HCT116 (cell line): Measurements from ENCODE around the gene ZBTB7B. TPM values are rescaled to one million over a fixed set of nuclear protein-coding genes. Genes with fewer than 3 reads are reported as not detected.

Experiments
- ATAC-seq: fragments of 200-7000 bp; cut with Tn5 transposase; 2 replicates; pipeline ENCODE4 v1.9.1; 2020; ENCODE audit warnings: mild to moderate bottlenecking, moderate library complexity
- BruUV-seq: library from RNA; stranded (reverse); fragments of 400-500 nt; replicated peaks from 2 replicates; lab custom pipeline; 2021; lab: Mats Ljungman, UMichigan
- CTCF ChIA-PET: fragments of 300-600 bp; sonication (Branson Sonifier 250); formaldehyde crosslinking; loops from one replicate; lab custom pipeline; 2021; ENCODE audit warnings: antibody characterized with exemption; lab: Charles Lee
- POLR2A ChIA-PET: fragments of 300-600, 350-600 bp; sonication (Branson Sonifier 250); formaldehyde crosslinking; loops from one replicate; lab custom pipeline; 2021; ENCODE audit warnings: antibody characterized with exemption; lab: Charles Lee
- RAD21 ChIA-PET, 2 experiments: fragments of 300-600 bp; sonication (Branson Sonifier 250); formaldehyde crosslinking; loops; one replicate each; lab custom pipeline; 2023; ENCODE audit warnings: low total read pairs in 2 of 2; ENCODE audit not compliant: uncharacterized antibody in 2 of 2, unreplicated experiment in 2 of 2, low non-redundant PET in 1 of 2; lab: Charles Lee
- DNase-seq: peaks from one replicate; pipeline ENCODE4 v3.0.0-alpha.2; 2010; ENCODE audit warnings: low read depth, low spot score
- H2AFZ ChIP-seq: fragments of 200-600 bp; shearing (Covaris generic), sonication (generic); 2 replicates; pipeline ENCODE4 v1.6.1; 2017; ENCODE audit warnings: low read depth, mixed run types, mixed read lengths, antibody characterized with exemption, low read length; ENCODE audit not compliant: poor library complexity, severe bottlenecking
- H3K27ac ChIP-seq: 2 replicates; pipeline ENCODE4 v1.5.1; 2012; ENCODE audit warnings: low read depth, low read length
- H3K27me3 ChIP-seq: fragments of 200-600 bp; sonication (generic); 2 replicates; pipeline ENCODE4 v1.6.1; 2016; ENCODE audit warnings: mixed run types, low read length, mixed read lengths; ENCODE audit not compliant: insufficient read depth
- H3K36me3 ChIP-seq, 2 experiments: fragments of 200-500 bp in 1 of 2; fragments of 200-600 bp in 1 of 2; sonication (Bioruptor generic) in 1 of 2; sonication (generic) in 1 of 2; 2 replicates each; pipeline versions ENCODE4 v1.5.1 to v1.6.1; 2014 to 2016; ENCODE audit warnings: low read length in 2 of 2, inconsistent platforms in 1 of 2, mixed read lengths in 1 of 2, mixed run types in 1 of 2; ENCODE audit not compliant: insufficient read depth in 2 of 2, control insufficient read depth in 1 of 2
- H3K4me1 ChIP-seq, 2 experiments: fragments of 200-600 bp in 1 of 2; sonication (generic) in 1 of 2; 2 replicates each; pipeline versions ENCODE4 v1.5.1 to v1.6.1; 2012 to 2017; ENCODE audit warnings: low read length in 2 of 2, inconsistent platforms in 1 of 2, mild to moderate bottlenecking in 1 of 2, mixed read lengths in 1 of 2, mixed run types in 1 of 2, moderate library complexity in 1 of 2; ENCODE audit not compliant: insufficient read depth in 2 of 2, control insufficient read depth in 1 of 2
- H3K4me2 ChIP-seq: fragments of 200-600 bp; sonication (generic); 2 replicates; pipeline ENCODE4 v1.6.1; 2017; ENCODE audit warnings: mixed run types, low read length, mixed read lengths
- H3K4me3 ChIP-seq, 2 experiments: fragments of 200-600 bp in 1 of 2; sonication (generic) in 1 of 2; replicated peaks in 1 of 2; 2 replicates each; pipeline ENCODE4 v1.5.1; 2011 to 2016; ENCODE audit warnings: low read length in 2 of 2, control low read depth in 1 of 2, low read depth in 1 of 2, mild to moderate bottlenecking in 1 of 2, mixed read lengths in 1 of 2, mixed run types in 1 of 2
- H3K79me2 ChIP-seq: fragments of 200-600 bp; sonication (generic); 2 replicates; pipeline ENCODE4 v1.6.1; 2017; ENCODE audit warnings: mild to moderate bottlenecking, mixed run types, low read length, moderate library complexity, mixed read lengths; ENCODE audit not compliant: insufficient read depth
- H3K9ac ChIP-seq: fragments of 200-600 bp; sonication (generic); 2 replicates; pipeline ENCODE4 v1.6.1; 2016; ENCODE audit warnings: low read length, mixed read lengths
- H3K9me2 ChIP-seq: fragments of 200-600 bp; sonication (generic), shearing (Covaris generic); 2 replicates; pipeline ENCODE4 v1.6.1; 2017; ENCODE audit warnings: mixed run types, mild to moderate bottlenecking, moderate library complexity; ENCODE audit not compliant: insufficient read depth
- H3K9me3 ChIP-seq, 2 experiments: fragments of 200-500 bp in 1 of 2; fragments of 200-600 bp in 1 of 2; sonication (Bioruptor generic) in 1 of 2; sonication (generic) in 1 of 2; 2 replicates each; pipeline ENCODE4 v1.6.1; 2014 to 2017; ENCODE audit warnings: low read length in 2 of 2, mixed read lengths in 2 of 2, inconsistent platforms in 1 of 2, low read depth in 1 of 2, mild to moderate bottlenecking in 1 of 2, mixed run types in 1 of 2, moderate library complexity in 1 of 2; ENCODE audit not compliant: control insufficient read depth in 1 of 2, insufficient read depth in 1 of 2
- H4K20me1 ChIP-seq: fragments of 200-600 bp; sonication (generic), shearing (Covaris generic); 2 replicates; pipeline ENCODE4 v1.6.1; 2017; ENCODE audit warnings: mixed run types, mild to moderate bottlenecking, moderate library complexity; ENCODE audit not compliant: insufficient read depth
- CBX3 ChIP-seq: IDR thresholded peaks from 2 replicates; pipeline ENCODE4 v1.6.1; 2012; ENCODE audit warnings: low read depth
- CEBPB ChIP-seq: IDR thresholded peaks from 2 replicates; pipeline ENCODE4 v1.6.1; 2012; ENCODE audit warnings: low read depth
- EGR1 ChIP-seq: IDR thresholded peaks from 2 replicates; pipeline ENCODE4 v1.6.1; 2012; ENCODE audit warnings: low read depth
- EZH2phosphoT487 ChIP-seq: fragments of 200-600 bp; IDR thresholded peaks from 2 replicates; pipeline ENCODE4 v1.6.1; 2018; ENCODE audit warnings: antibody characterized with exemption, borderline replicate concordance
- RAD21 ChIP-seq: IDR thresholded peaks from 2 replicates; pipeline ENCODE4 v1.6.1; 2012; ENCODE audit warnings: low read depth, mild to moderate bottlenecking
- REST ChIP-seq: IDR thresholded peaks from 2 replicates; pipeline ENCODE4 v1.6.1; 2012; ENCODE audit warnings: low read depth
- SP1 ChIP-seq: IDR thresholded peaks from 2 replicates; pipeline ENCODE4 v1.6.1; 2012; ENCODE audit warnings: low read depth
- ZBTB33 ChIP-seq: IDR thresholded peaks from 2 replicates; pipeline ENCODE4 v1.6.1; 2011; ENCODE audit warnings: mild to moderate bottlenecking, low read length, moderate library complexity; ENCODE audit not compliant: insufficient replicate concordance; ENCODE audit errors: extremely low read depth
- ZFX ChIP-seq: fragments of 450-650 bp; IDR thresholded peaks from 2 replicates; pipeline ENCODE4 v1.6.1; 2017
- intact Hi-C: fragments of 100-400 bp; cut with micrococcal nuclease; formaldehyde crosslinking; loops from 2 replicates; pipeline ENCODE4 v1.10.0; 2022
- total RNA-seq: library from RNA; stranded (reverse); gene quantifications from one replicate; pipeline ENCODE4 v1.2.1, GENCODE V29; 2021; ENCODE audit not compliant: unreplicated experiment
- TF ChIP-seq, protein P1 (sequence below), 3 experiments: fragments of 200-600 bp in 1 of 3; sonication (generic) in 1 of 3; IDR thresholded peaks in 2 of 3; conservative IDR thresholded peaks in 1 of 3; 2 replicates each; pipeline ENCODE4 v1.5.1; 2012 to 2017; ENCODE audit warnings: low read depth in 2 of 3, low read length in 2 of 3, antibody characterized with exemption in 1 of 3, borderline replicate concordance in 1 of 3, control low read depth in 1 of 3, mild to moderate bottlenecking in 1 of 3, mixed read lengths in 1 of 3, mixed run types in 1 of 3, moderate library complexity in 1 of 3; ENCODE audit not compliant: insufficient read depth in 1 of 3
- TF ChIP-seq, protein P2 (sequence below): IDR thresholded peaks from 2 replicates; pipeline ENCODE4 v1.6.1; 2012

The ZBTB7B gene
- total RNA-seq, 1 experiment from 2014 or later, result 57.0 TPM

- ChIA-PET RAD21 (interaction anchor here in 1 of 2 experiments (1.0 to 1.2 kb wide), 2 partner anchors 9 to 23 kb away, joined by 8 read pairs; no protein-coding TSS in a partner anchor), POLR2A (interaction anchor here (1.0 kb wide), 2 partner anchors 17 to 88 kb away, joined by 3 to 4 read pairs; no protein-coding TSS in a partner anchor), CTCF (interaction anchor here (0.6 to 1.9 kb wide), 15 partner anchors 9 to 169 kb away, joined by 3 to 21 read pairs (median 3); partner anchors contain the start of genes ADAM15, PBXIP1 and PMVK)
- intact Hi-C loops, result loop anchor here (1.0 to 5.0 kb wide), 5 partner anchors 23 to 504 kb away; partner anchors contain the start of genes CKS1B, SHC1 and UBE2Q1
- H3K4me3 ChIP-seq, result no peak overlapping the region
- no peaks in the 10 kb centered on the region for H3K9me2 ChIP-seq
- peaks cover 21 to 35% of the 10 kb centered on the region in 2 experiments for H3K4me1 ChIP-seq
- peak overlapping the region; percentile 33; the same call in 1 of the 2 replicates for H3K9ac ChIP-seq
- no peaks in the 10 kb centered on the region for H4K20me1 ChIP-seq
- peak; percentile 50 for ATAC-seq
- H3K4me2 ChIP-seq, result peak overlapping the region; percentile 95; the same call in 1 of the 2 replicates
- peaks cover 13 to 24% of the 10 kb centered on the region in 2 experiments; a peak in 3 of 4 replicates for H3K36me3 ChIP-seq
- no peak overlapping the region for H2AFZ ChIP-seq
- no peaks in the 10 kb centered on the region for H3K27me3 ChIP-seq
- no TSS peak for BruUV-seq
- peak overlapping the region; percentile 56 for H3K27ac ChIP-seq
- H3K9me3 ChIP-seq, result no peaks in the 10 kb centered on the region
- TF ChIP-seq, protein P1, sequence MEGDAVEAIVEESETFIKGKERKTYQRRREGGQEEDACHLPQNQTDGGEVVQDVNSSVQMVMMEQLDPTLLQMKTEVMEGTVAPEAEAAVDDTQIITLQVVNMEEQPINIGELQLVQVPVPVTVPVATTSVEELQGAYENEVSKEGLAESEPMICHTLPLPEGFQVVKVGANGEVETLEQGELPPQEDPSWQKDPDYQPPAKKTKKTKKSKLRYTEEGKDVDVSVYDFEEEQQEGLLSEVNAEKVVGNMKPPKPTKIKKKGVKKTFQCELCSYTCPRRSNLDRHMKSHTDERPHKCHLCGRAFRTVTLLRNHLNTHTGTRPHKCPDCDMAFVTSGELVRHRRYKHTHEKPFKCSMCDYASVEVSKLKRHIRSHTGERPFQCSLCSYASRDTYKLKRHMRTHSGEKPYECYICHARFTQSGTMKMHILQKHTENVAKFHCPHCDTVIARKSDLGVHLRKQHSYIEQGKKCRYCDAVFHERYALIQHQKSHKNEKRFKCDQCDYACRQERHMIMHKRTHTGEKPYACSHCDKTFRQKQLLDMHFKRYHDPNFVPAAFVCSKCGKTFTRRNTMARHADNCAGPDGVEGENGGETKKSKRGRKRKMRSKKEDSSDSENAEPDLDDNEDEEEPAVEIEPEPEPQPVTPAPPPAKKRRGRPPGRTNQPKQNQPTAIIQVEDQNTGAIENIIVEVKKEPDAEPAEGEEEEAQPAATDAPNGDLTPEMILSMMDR (IDR thresholded peaks at IDR 0.05 in 2 of 3, conservative IDR thresholded peaks at IDR 0.05 in 1 of 3; ENCODE audit: borderline replicate concordance in 1 of 3, insufficient read depth in 1 of 3, low read depth in 2 of 3, low read length in 2 of 3), result peak; percentile 82 to 99 (median 98)
- no peak for TF ChIP-seq CBX3
- no peak for TF ChIP-seq EZH2phosphoT487
- no peak for TF ChIP-seq ZFX
- TF ChIP-seq, protein P2, sequence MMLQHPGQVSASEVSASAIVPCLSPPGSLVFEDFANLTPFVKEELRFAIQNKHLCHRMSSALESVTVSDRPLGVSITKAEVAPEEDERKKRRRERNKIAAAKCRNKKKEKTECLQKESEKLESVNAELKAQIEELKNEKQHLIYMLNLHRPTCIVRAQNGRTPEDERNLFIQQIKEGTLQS, result no peak
- peak; percentile 98 for TF ChIP-seq RAD21
- TF ChIP-seq CEBPB, result no peak
- TF ChIP-seq SP1, result no peak
- no peak for TF ChIP-seq ZBTB33
- TF ChIP-seq EGR1, result no peak
- TF ChIP-seq REST, result no peak
- H3K79me2 ChIP-seq, result 0 out of 2 replicates have a peak, but pooled peaks cover 5% of the 10 kb centered on the region
- DNase-seq, result peak; percentile 73
Observed at GRCh38 chr1:155061381-155062150, 59.0 kb downstream of the ZBTB7B start.
